Astrocyte of the spinal cord (primary cell): ENCODE measurements around the gene TESK2.
"Not testable (repeated sequence)": the region's sequence is repeated elsewhere in the genome, so short reads cannot be mapped to it uniquely, and the experiment has no call there.

Experiments used
- DNase-seq: peaks from one replicate; pipeline ENCODE4 v3.0.0; 2011; ENCODE audit warnings: low read depth, low spot score
- H3K4me3 ChIP-seq: 2 replicates; pipeline ENCODE4 v1.5.1; 2011; ENCODE audit warnings: low read depth, mild to moderate bottlenecking, low read length, moderate library complexity
- CTCF ChIP-seq: IDR thresholded peaks from 2 replicates; pipeline ENCODE4 v1.5.1; 2012; ENCODE audit warnings: low read depth, mild to moderate bottlenecking, low read length, inconsistent platforms
- in situ Hi-C: cut with HindIII; loops from 2 replicates; pipeline ENCODE4 v1.10.0; 2017; ENCODE audit warnings: low sequenced_read_pairs

TESK2 gene

GRCh38 chr1:45516465-45516864 lies 25.5 kb upstream of the TESK2 start:
- no peak for TF ChIP-seq CTCF
- no peak overlapping the region for H3K4me3 ChIP-seq
- DNase-seq = no peak
- in situ Hi-C loops = no loop called here

GRCh38 chr1:45516036-45516435 lies 25.1 kb upstream of the TESK2 start:
- no peak overlapping the region for H3K4me3 ChIP-seq
- DNase-seq = no peak
- in situ Hi-C loops = no loop called here
- no peak for TF ChIP-seq CTCF

GRCh38 chr1:45513532-45514260 lies 22.7 kb upstream of the TESK2 start:
- DNase-seq, in situ Hi-C loops, H3K4me3 ChIP-seq: not testable (repeated sequence)

GRCh38 chr1:45512641-45513054 lies 21.7 kb upstream of the TESK2 start:
- no peak overlapping the region for H3K4me3 ChIP-seq
- in situ Hi-C loops = no loop called here
- TF ChIP-seq CTCF = peak; percentile 77
- DNase-seq = peak; percentile 58

GRCh38 chr1:45510972-45511527 lies 20.1 kb upstream of the TESK2 start:
- H3K4me3 ChIP-seq = no peak overlapping the region
- TF ChIP-seq CTCF = no peak
- no peak for DNase-seq
- in situ Hi-C loops = no loop called here

GRCh38 chr1:45510036-45510971 lies 19.3 kb upstream of the TESK2 start:
- in situ Hi-C loops = no loop called here
- TF ChIP-seq CTCF = no peak
- no peak overlapping the region for H3K4me3 ChIP-seq
- DNase-seq = no peak
